WI38 (cell line): ENCODE data around the gene MAJIN.

Experiments used
- H3K4me3 ChIP-seq: 2 replicates; pipeline ENCODE4 v1.5.1; 2011; ENCODE audit warnings: low read depth, mild to moderate bottlenecking, control low read depth, low read length
- CTCF ChIP-seq: IDR thresholded peaks from 2 replicates; pipeline ENCODE4 v1.5.1; 2012; ENCODE audit warnings: low read depth, mild to moderate bottlenecking, control low read depth, low read length

The MAJIN gene

GRCh38 chr11:64967375-64967774 is 4.5 kb downstream of the MAJIN start:
- no peak for TF ChIP-seq CTCF

GRCh38 chr11:64963072-64963631 is 8.8 kb downstream of the MAJIN start:
- no peak overlapping the region for H3K4me3 ChIP-seq
- TF ChIP-seq CTCF = no peak

More at GRCh38 chr11:64967375-64967774, 4.5 kb downstream of the MAJIN start:
- no peak overlapping the region for H3K4me3 ChIP-seq

- no peak for TF ChIP-seq CTCF
Observed at GRCh38 chr11:64960719-64961118, 11.2 kb downstream of the MAJIN start.

GRCh38 chr11:64959498-64959897 is 12.4 kb downstream of the MAJIN start:
- TF ChIP-seq CTCF = no peak

More at GRCh38 chr11:64960719-64961118, 11.2 kb downstream of the MAJIN start:
- H3K4me3 ChIP-seq = no peak overlapping the region

GRCh38 chr11:64954201-64954600 is 17.7 kb downstream of the MAJIN start:
- TF ChIP-seq CTCF = no peak
- no peak overlapping the region for H3K4me3 ChIP-seq

More at GRCh38 chr11:64959498-64959897, 12.4 kb downstream of the MAJIN start:
- no peak overlapping the region for H3K4me3 ChIP-seq

- no peak overlapping the region for H3K4me3 ChIP-seq
- TF ChIP-seq CTCF = no peak
Observed at GRCh38 chr11:64951529-64951928, 20.4 kb downstream of the MAJIN start.

- no peak for TF ChIP-seq CTCF
- H3K4me3 ChIP-seq = no peak overlapping the region
Observed at GRCh38 chr11:64947208-64947814, 24.6 kb downstream of the MAJIN start.
